Skeletal muscle tissue (tissue), 4 donors: Measurements from ENCODE around the gene NCR1. TPM values are rescaled to one million over a fixed set of nuclear protein-coding genes. Genes with fewer than 3 reads are reported as not detected.
"Not testable (repeated sequence)": the region's sequence is repeated elsewhere in the genome, so short reads cannot be mapped to it uniquely, and the experiment has no call there.

Experiments used
- H3K27ac ChIP-seq: one replicate; pipeline ENCODE4 v1.7.0; 2013; ENCODE audit warnings: mild to moderate bottlenecking, low read depth, low read length, inconsistent platforms
- H3K27me3 ChIP-seq, 3 donors: one replicate each; pipeline ENCODE4 v1.7.0; 2013; ENCODE audit warnings: low read length in 3 of 3; ENCODE audit not compliant: control insufficient read depth in 3 of 3, insufficient read depth in 3 of 3
- H3K36me3 ChIP-seq, 3 donors: one replicate each; pipeline ENCODE4 v1.7.0; 2013; ENCODE audit warnings: low read length in 3 of 3; ENCODE audit not compliant: control insufficient read depth in 3 of 3, insufficient read depth in 3 of 3
- H3K4me1 ChIP-seq, 3 donors: one replicate each; pipeline ENCODE4 v1.7.0; 2013; ENCODE audit warnings: low read length in 3 of 3, mild to moderate bottlenecking in 3 of 3; ENCODE audit not compliant: control insufficient read depth in 3 of 3, insufficient read depth in 3 of 3
- H3K4me3 ChIP-seq, 3 donors: one replicate each; pipeline ENCODE4 v1.7.0; 2013; ENCODE audit warnings: low read length in 3 of 3
- H3K9ac ChIP-seq, 3 donors: one replicate each; pipeline ENCODE4 v1.7.0; 2013; ENCODE audit warnings: low read length in 3 of 3, mild to moderate bottlenecking in 3 of 3, moderate library complexity in 2 of 3, low read depth in 1 of 3
- H3K9me3 ChIP-seq, 3 donors: one replicate each; pipeline ENCODE4 v1.7.0; 2013; ENCODE audit warnings: low read length in 3 of 3; ENCODE audit not compliant: control insufficient read depth in 3 of 3
- total RNA-seq: library from RNA; depleted of rRNA; stranded (reverse); fragments of >200 nt; gene quantifications from one replicate; pipeline ENCODE4 v1.2.3, GENCODE V29; 2014
- donor health status: Osteomylitis.

Gene NCR1
- total RNA-seq, 1 donor from 2014 or later, result not detected

DNA sequence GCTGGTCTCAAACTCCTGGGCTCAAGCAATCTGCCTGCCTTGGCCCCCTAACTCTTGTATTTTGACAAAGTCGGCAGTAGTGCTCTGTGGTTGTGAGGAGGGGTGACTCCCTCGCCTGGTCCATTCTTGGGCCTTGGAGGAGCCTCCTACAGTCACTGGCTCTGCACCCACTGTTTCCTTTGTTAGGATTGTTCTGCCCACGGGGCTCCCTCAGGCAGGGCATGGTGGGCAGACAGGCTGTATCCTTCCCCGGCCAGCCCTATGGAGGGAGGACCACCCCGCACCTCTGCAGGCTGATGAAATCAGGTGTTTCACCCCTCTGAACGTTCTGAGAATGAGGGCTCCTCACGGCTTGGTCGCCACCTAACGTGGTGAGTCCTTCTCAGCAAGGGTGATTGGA, 22.7 kb upstream of the NCR1 start:
- H3K36me3 ChIP-seq, result no peaks in the 10 kb centered on the region
- H3K9me3 ChIP-seq, result peaks cover 0 to 5% (median 0%) of the 10 kb centered on the region in 3 donors
- H3K9ac ChIP-seq, result no peak overlapping the region
- H3K27me3 ChIP-seq, result peaks cover 0 to 7% (median 2%) of the 10 kb centered on the region in 3 donors
- no peak overlapping the region for H3K4me3 ChIP-seq
- no peak overlapping the region for H3K27ac ChIP-seq
- no peaks in the 10 kb centered on the region for H3K4me1 ChIP-seq

DNA sequence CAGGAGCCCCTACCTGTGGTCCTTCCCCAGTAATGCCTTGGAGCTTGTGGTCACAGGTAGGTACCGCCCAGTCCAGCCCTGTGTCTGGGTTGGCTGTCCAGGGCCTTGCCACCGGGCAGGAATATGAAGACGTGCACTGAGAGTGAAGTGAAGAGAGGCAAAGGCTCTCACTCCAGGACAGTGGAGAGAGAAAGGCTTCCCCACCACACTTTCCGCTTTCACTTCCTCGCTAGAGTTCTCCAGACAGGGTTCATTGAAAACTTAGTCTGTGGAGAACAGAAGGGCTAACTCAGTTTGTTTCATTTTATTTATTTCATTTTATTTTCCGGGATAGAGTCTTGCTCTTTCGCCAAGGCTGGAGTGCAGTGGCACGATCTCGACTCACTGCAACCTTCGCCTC, 17.7 kb upstream of the NCR1 start:
- H3K36me3 ChIP-seq, result no peaks in the 10 kb centered on the region
- H3K27me3 ChIP-seq, result peaks cover 0 to 6% (median 0%) of the 10 kb centered on the region in 3 donors
- H3K9me3 ChIP-seq, result peaks cover 0 to 2% (median 0%) of the 10 kb centered on the region in 3 donors
- H3K4me1 ChIP-seq, result no peaks in the 10 kb centered on the region
- no peak overlapping the region for H3K9ac ChIP-seq
- H3K27ac ChIP-seq, result no peak overlapping the region
- H3K4me3 ChIP-seq, result no peak overlapping the region

DNA sequence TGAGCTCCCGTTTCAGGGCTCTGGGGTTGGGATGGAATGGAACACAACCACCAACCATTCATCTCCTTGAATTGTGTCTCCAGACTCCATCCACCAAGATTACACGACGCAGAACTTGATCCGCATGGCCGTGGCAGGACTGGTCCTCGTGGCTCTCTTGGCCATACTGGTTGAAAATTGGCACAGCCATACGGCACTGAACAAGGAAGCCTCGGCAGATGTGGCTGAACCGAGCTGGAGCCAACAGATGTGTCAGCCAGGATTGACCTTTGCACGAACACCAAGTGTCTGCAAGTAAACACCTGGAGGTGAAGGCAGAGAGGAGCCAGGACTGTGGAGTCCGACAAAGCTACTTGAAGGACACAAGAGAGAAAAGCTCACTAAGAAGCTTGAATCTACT, 16.4 kb upstream of the NCR1 start:
- Histone ChIP-seq H3K4me3 (no peak overlapping the region), H3K27me3 (peaks cover 0 to 6% (median 0%) of the 10 kb centered on the region in 3 donors), H3K27ac (no peak overlapping the region), H3K9ac (no peak overlapping the region), H3K4me1 (no peaks in the 10 kb centered on the region), H3K36me3 (no peaks in the 10 kb centered on the region), H3K9me3 (no peaks in the 10 kb centered on the region)

DNA sequence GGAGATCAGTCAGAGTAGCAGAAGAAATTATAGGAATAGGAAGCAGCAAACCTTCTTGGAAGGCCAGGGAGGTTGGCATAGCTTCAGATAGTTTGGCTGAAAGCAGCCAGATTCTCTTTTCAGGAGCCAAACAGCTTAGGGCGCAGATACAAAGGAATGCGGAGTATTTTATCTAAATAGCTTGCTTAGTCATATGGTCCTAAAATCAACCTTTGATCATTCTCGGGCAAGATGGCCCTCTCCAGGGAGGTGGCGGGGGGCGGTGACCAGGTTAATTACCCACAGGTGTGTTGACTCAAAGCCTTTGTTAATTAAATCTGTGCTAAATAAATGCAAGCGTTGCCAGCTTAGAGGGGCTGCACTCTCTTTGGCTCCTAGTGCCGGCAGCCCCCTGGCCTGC, 12.5 kb upstream of the NCR1 start:
- H3K36me3 ChIP-seq, result no peaks in the 10 kb centered on the region
- H3K27me3 ChIP-seq, result peaks cover 0 to 3% (median 0%) of the 10 kb centered on the region in 3 donors

DNA sequence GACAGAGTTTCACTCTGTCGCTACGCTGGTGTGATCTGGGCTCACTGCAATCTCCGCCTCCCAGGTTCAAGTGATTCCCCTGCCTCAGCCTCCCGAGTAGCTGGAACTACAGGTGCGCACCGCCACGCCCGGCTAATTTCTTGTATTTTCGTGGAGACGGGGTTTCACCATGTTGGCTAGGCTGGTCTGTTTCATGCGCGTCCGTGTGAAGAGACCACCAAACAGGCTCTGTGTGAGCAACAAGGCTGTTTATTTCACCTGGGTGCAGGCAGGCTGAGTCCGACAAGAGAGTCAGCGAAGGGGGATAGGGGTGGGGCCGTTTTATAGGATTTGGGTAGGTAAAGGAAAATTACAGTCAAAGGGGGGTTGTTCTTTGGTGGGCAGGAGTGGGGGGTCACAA, 11.8 kb upstream of the NCR1 start:
- not testable (repeated sequence) for H3K9me3 ChIP-seq, H3K4me1 ChIP-seq, H3K27me3 ChIP-seq, H3K9ac ChIP-seq, H3K36me3 ChIP-seq, H3K27ac ChIP-seq, H3K4me3 ChIP-seq

More for the DNA sequence above, 12.5 kb upstream of the NCR1 start:
- no peak overlapping the region for H3K4me3 ChIP-seq
- no peaks in the 10 kb centered on the region for H3K4me1 ChIP-seq
- no peak overlapping the region for H3K9ac ChIP-seq
- H3K9me3 ChIP-seq, result no peaks in the 10 kb centered on the region
- no peak overlapping the region for H3K27ac ChIP-seq

DNA sequence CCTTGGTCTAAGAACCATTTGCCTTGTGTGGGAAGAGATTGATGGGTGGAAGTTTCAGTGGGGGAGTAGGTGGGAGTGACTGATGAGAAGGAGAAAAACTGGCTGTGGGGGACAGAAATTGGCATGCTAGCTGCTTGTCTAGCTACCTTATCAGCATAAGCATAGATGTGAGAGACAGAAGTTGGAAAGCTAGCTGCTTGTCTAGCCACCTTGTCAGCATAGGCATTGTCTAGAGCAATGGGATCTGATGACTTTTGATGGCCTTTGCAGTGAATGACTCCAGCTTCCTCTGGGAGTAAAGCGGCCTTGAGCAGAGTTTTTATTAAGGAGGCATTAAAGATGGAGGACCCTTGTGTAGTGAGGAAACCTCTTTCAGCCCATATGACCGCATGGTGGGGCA, 9.9 kb upstream of the NCR1 start:
- H3K9ac ChIP-seq, result no peak overlapping the region
- no peaks in the 10 kb centered on the region for H3K9me3 ChIP-seq
- no peaks in the 10 kb centered on the region for H3K36me3 ChIP-seq
- no peaks in the 10 kb centered on the region for H3K4me1 ChIP-seq
- no peak overlapping the region for H3K4me3 ChIP-seq
- H3K27ac ChIP-seq, result no peak overlapping the region
- no peaks in the 10 kb centered on the region for H3K27me3 ChIP-seq

DNA sequence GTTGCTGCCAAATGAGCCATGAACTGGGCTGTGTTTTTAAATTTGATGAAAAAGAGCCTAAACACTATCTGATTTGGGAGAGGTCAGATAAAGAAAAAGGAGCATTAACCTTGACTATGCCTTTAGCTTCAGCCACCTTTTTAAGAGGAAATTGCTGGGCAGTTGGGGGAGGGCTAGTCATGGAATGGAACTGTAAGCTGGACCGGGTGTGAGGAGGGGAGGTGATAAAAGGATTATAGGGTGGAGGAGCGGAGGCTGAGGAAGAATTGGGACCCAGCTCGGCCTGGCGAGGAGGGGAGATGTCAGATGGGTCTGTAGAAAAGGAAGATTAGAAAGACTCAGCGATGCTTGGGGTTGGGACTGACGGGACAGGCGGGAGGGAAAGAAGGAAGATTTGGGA, 7.3 kb upstream of the NCR1 start:
- H3K4me3 ChIP-seq, H3K4me1 ChIP-seq, H3K9me3 ChIP-seq, H3K27me3 ChIP-seq, H3K36me3 ChIP-seq, H3K27ac ChIP-seq, H3K9ac ChIP-seq: not testable (repeated sequence)

DNA sequence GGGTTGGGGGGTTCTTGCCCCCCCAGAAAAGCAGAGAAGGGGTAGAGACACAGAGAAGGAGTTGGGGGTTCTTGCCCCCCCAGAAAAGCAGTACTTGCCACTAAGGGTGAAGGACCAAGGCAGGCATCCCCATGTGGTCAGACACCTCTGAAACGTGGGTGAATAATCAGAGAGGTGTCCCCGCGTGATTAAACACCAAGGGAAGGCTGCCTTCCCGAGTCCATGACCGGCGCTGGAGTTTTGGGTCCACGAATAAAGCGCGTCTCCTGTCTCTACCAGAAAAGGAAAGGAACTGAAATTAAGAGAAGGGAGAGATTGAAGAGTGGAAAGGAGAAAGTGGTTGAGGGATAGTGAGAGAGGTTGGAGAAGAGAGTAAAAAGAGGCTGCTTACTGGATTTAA, 6.3 kb upstream of the NCR1 start:
- not testable (repeated sequence) for H3K9me3 ChIP-seq, H3K36me3 ChIP-seq, H3K4me1 ChIP-seq, H3K9ac ChIP-seq, H3K27ac ChIP-seq, H3K27me3 ChIP-seq, H3K4me3 ChIP-seq

DNA sequence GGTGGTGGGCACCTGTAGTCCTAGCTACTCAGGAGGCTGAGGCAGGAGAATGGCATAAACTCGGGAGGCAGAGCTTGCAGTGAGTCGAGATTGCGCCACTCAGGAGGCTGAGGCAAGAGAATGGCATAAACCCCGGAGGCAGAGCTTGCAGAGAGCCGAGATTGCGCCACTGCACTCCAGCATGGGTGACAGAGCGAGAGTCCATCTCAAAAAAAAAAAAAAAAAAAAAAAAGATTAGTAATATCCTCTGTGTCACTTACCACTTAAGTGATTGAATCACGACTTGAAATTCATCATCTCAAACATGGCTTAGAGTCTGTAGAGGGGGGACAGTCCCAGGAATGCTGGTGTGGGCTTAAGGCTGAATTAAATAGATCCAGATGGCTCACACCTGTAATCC, 4.8 kb upstream of the NCR1 start:
- H3K36me3 ChIP-seq, H3K4me1 ChIP-seq, H3K27me3 ChIP-seq, H3K4me3 ChIP-seq, H3K27ac ChIP-seq, H3K9me3 ChIP-seq, H3K9ac ChIP-seq: not testable (repeated sequence)

DNA sequence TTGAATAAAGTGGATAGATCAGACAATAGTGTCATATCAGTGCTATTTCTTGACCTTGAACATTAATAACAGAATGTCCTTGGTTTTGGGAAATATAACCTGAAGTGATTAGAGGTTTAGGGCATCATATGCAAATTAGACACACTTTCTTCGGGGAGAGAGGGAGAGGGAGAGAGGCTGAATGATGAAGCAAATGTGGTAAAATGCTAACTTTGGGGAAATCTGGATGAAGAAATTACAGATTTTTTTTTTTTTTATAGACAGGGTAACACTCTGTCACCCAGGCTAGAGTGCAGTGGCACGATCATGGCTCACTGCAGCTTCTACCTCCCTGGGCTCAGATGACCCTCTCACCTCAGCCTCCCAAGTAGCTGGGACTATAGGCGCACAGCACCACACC, 3.9 kb upstream of the NCR1 start:
- H3K27ac ChIP-seq, result no peak overlapping the region
- H3K27me3 ChIP-seq, result peaks cover 0 to 5% (median 3%) of the 10 kb centered on the region in 3 donors
- no peaks in the 10 kb centered on the region for H3K36me3 ChIP-seq
- no peaks in the 10 kb centered on the region for H3K9me3 ChIP-seq
- no peaks in the 10 kb centered on the region for H3K4me1 ChIP-seq
- H3K9ac ChIP-seq, result no peak overlapping the region
- H3K4me3 ChIP-seq, result no peak overlapping the region

DNA sequence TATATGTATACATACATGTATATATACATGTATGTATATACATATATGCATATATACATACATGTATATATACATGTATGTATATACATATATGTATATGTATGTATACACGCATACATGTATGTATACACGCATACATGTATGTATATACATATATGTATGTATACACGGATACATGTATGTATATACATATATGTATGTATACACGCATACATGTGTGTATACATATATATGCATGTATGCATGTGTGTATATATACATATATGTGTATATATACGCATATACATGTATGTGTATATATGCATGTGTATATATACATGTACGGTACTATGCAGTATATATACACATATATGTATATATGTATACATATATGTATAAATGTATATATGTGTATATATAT, 2.6 kb upstream of the NCR1 start:
- Histone ChIP-seq H3K27me3 (peaks cover 0 to 5% (median 3%) of the 10 kb centered on the region in 3 donors), H3K9me3 (no peaks in the 10 kb centered on the region), H3K36me3 (no peaks in the 10 kb centered on the region), H3K9ac (no peak overlapping the region), H3K27ac (no peak overlapping the region), H3K4me3 (no peak overlapping the region), H3K4me1 (no peaks in the 10 kb centered on the region)
